ENCODE measurements around the gene THEMIS.
"Not testable (repeated sequence)": the region's sequence is repeated elsewhere in the genome, so short reads cannot be mapped to it uniquely, and the experiment has no call there.

The THEMIS gene

GRCh38 chr6:127912914-127913313, 12.1 kb upstream of the THEMIS start:
- DNase-seq, result no peak

GRCh38 chr6:127907960-127908640, 7.2 kb upstream of the THEMIS start:
- DNase-seq, result peak; percentile 52

- no peak for DNase-seq
Measured at GRCh38 chr6:127904160-127904559, 3.3 kb upstream of the THEMIS start.

- DNase-seq, result peak; percentile 60
Measured at GRCh38 chr6:127902933-127903332, 2.1 kb upstream of the THEMIS start.

- no peak for DNase-seq
Measured at GRCh38 chr6:127897484-127897883, 3.4 kb downstream of the THEMIS start.

GRCh38 chr6:127894051-127894450, 6.8 kb downstream of the THEMIS start:
- no peak for DNase-seq

- peak; percentile 49 for DNase-seq
Measured at GRCh38 chr6:127893541-127893940, 7.3 kb downstream of the THEMIS start.

GRCh38 chr6:127891731-127892326, 9.0 kb downstream of the THEMIS start:
- DNase-seq, result no peak

- DNase-seq, result no peak
Measured at GRCh38 chr6:127886603-127887002, 14.3 kb downstream of the THEMIS start.

- DNase-seq, result no peak
Measured at GRCh38 chr6:127884134-127884533, 16.7 kb downstream of the THEMIS start.

GRCh38 chr6:127881949-127882348, 18.9 kb downstream of the THEMIS start:
- DNase-seq, result not testable (repeated sequence)

- peak; percentile 50 for DNase-seq
Measured at GRCh38 chr6:127880429-127880828, 20.4 kb downstream of the THEMIS start.

GRCh38 chr6:127879685-127880084, 21.2 kb downstream of the THEMIS start:
- DNase-seq, result peak; percentile 55

GRCh38 chr6:127878115-127878514, 22.7 kb downstream of the THEMIS start:
- DNase-seq, result no peak

- no peak for DNase-seq
Measured at GRCh38 chr6:127877231-127877630, 23.6 kb downstream of the THEMIS start.

GRCh38 chr6:127869772-127870404, 31.0 kb downstream of the THEMIS start:
- no peak for DNase-seq

GRCh38 chr6:127869183-127869582, 31.7 kb downstream of the THEMIS start:
- DNase-seq, result no peak

- no peak for DNase-seq
Measured at GRCh38 chr6:127868338-127868737, 32.5 kb downstream of the THEMIS start.

GRCh38 chr6:127866766-127867165, 34.1 kb downstream of the THEMIS start:
- DNase-seq, result no peak

- no peak for DNase-seq
Measured at GRCh38 chr6:127865108-127865507, 35.8 kb downstream of the THEMIS start.

- no peak for DNase-seq
Measured at GRCh38 chr6:127864701-127865100, 36.2 kb downstream of the THEMIS start.

- DNase-seq, result no peak
Measured at GRCh38 chr6:127860723-127861122, 40.1 kb downstream of the THEMIS start.

- no peak for DNase-seq
Measured at GRCh38 chr6:127859956-127860355, 40.9 kb downstream of the THEMIS start.

GRCh38 chr6:127858727-127859391, 42.0 kb downstream of the THEMIS start:
- DNase-seq, result no peak
